GM23338 (cell line): ENCODE results near the gene SMTN. TPM values are rescaled to one million over a fixed set of nuclear protein-coding genes. Genes with fewer than 3 reads are reported as not detected.
"Not testable (repeated sequence)": the region's sequence is repeated elsewhere in the genome, so short reads cannot be mapped to it uniquely, and the experiment has no call there.

ENCODE experiments used
- ATAC-seq: fragments of 200-7000 bp; cut with Tn5 transposase; 3 replicates; pipeline ENCODE4 v1.9.1; 2020
- DNase-seq: peaks from one replicate; pipeline ENCODE4 v3.0.0-alpha.2; 2015; ENCODE audit warnings: low spot score
- H2AFZ ChIP-seq: fragments of 200-600 bp; sonication (generic); 2 replicates; pipeline ENCODE4 v1.8.0; 2016; ENCODE audit warnings: antibody characterized with exemption, mild to moderate bottlenecking, moderate library complexity
- H3F3A ChIP-seq: fragments of 200-600 bp; sonication (generic); replicated peaks from 2 replicates; pipeline ENCODE4 v1.8.0; 2017; ENCODE audit warnings: antibody characterized with exemption, mixed run types, low read depth
- H3K27ac ChIP-seq: fragments of 200-600 bp; sonication (generic); 2 replicates; pipeline ENCODE4 v1.6.1; 2016; ENCODE audit warnings: low read depth
- H3K27me3 ChIP-seq: fragments of 200-600 bp; sonication (generic); 2 replicates; pipeline ENCODE4 v1.8.0; 2016; ENCODE audit warnings: mild to moderate bottlenecking, mixed run types, moderate library complexity; ENCODE audit not compliant: insufficient read depth
- H3K36me3 ChIP-seq: fragments of 200-600 bp; sonication (generic); 2 replicates; pipeline ENCODE4 v1.8.0; 2016; ENCODE audit warnings: mild to moderate bottlenecking; ENCODE audit not compliant: insufficient read depth
- H3K4me1 ChIP-seq: fragments of 200-600 bp; sonication (generic); 2 replicates; pipeline ENCODE4 v1.8.0; 2016; ENCODE audit warnings: mild to moderate bottlenecking, moderate library complexity; ENCODE audit not compliant: insufficient read depth
- H3K4me2 ChIP-seq: fragments of 200-600 bp; sonication (generic); 2 replicates; pipeline ENCODE4 v1.7.1; 2017; ENCODE audit warnings: mixed run types
- H3K4me3 ChIP-seq: fragments of 200-600 bp; sonication (generic); 2 replicates; pipeline ENCODE4 v1.6.1; 2016; ENCODE audit warnings: mixed run types
- H3K79me2 ChIP-seq: fragments of 200-600 bp; sonication (generic); replicated peaks from 2 replicates; pipeline ENCODE4 v1.8.0; 2017; ENCODE audit warnings: mild to moderate bottlenecking; ENCODE audit not compliant: insufficient read depth
- H3K9me2 ChIP-seq: fragments of 200-600 bp; sonication (generic); 2 replicates; pipeline ENCODE4 v1.8.0; 2017; ENCODE audit not compliant: insufficient read depth
- H4K20me1 ChIP-seq: fragments of 200-600 bp; sonication (generic); replicated peaks from 2 replicates; pipeline ENCODE4 v1.8.0; 2017; ENCODE audit warnings: mild to moderate bottlenecking; ENCODE audit not compliant: insufficient read depth
- H3K27ac Mint-ChIP-seq: 2 replicates; pipeline ENCODE4 v1.8.0; 2020; ENCODE audit warnings: inconsistent platforms, mild to moderate bottlenecking, moderate library complexity, mixed read lengths
- H3K27me3 Mint-ChIP-seq: 3 replicates; pipeline ENCODE4 v1.8.0; 2022; ENCODE audit warnings: low read depth, mild to moderate bottlenecking, moderate library complexity, mixed read lengths, inconsistent platforms; ENCODE audit not compliant: insufficient read depth, poor library complexity
- H3K36me3 Mint-ChIP-seq: 3 replicates; pipeline ENCODE4 v1.8.0; 2021; ENCODE audit warnings: low read depth, mild to moderate bottlenecking, inconsistent platforms, moderate library complexity, mixed read lengths
- H3K4me1 Mint-ChIP-seq: 3 replicates; pipeline ENCODE4 v1.8.0; 2020; ENCODE audit warnings: mild to moderate bottlenecking, inconsistent platforms, mixed read lengths
- H3K4me3 Mint-ChIP-seq: 3 replicates; pipeline ENCODE4 v1.8.0; 2021; ENCODE audit warnings: moderate library complexity, mild to moderate bottlenecking, inconsistent platforms, mixed read lengths
- H3K9me3 Mint-ChIP-seq: 3 replicates; pipeline ENCODE4 v1.8.0; 2020; ENCODE audit warnings: moderate library complexity, mild to moderate bottlenecking, inconsistent platforms, mixed read lengths
- CREB1 ChIP-seq: fragments of 250-450 bp; sonication (Bioruptor Pico); IDR thresholded peaks from 2 replicates; pipeline ENCODE4 v1.5.0; 2020; ENCODE audit warnings: low read depth, mild to moderate bottlenecking, moderate library complexity
- CTCF ChIP-seq, 2 experiments: fragments of 200-600 bp in 1 of 2; sonication (generic) in 1 of 2; conservative IDR thresholded peaks; 2 replicates each; pipeline versions ENCODE4 v1.5.1 to v1.6.1; 2016 to 2017; ENCODE audit warnings: antibody characterized with exemption in 2 of 2, low read depth in 2 of 2, mild to moderate bottlenecking in 2 of 2, moderate library complexity in 1 of 2
- ETS1 ChIP-seq: IDR thresholded peaks from 2 replicates; pipeline ENCODE4 v1.6.1; 2016; ENCODE audit warnings: antibody characterized with exemption
- EZH2phosphoT487 ChIP-seq: fragments of 200-600 bp; sonication (generic); IDR thresholded peaks from one replicate; pipeline ENCODE4 v1.8.1; 2018; ENCODE audit warnings: antibody characterized with exemption; ENCODE audit not compliant: unreplicated experiment
- ZNF331 ChIP-seq: fragments of 250-450 bp; sonication (Bioruptor Pico); IDR thresholded peaks from 2 replicates; pipeline ENCODE4 v1.5.0; 2020; ENCODE audit warnings: low read depth, mild to moderate bottlenecking, moderate library complexity
- polyA plus RNA-seq: library from polyadenylated mRNA; unstranded; fragments of >200 nt; fragmentation: Nextera tagmentation; extraction: Ambion mirVana; gene quantifications from 2 replicates; pipeline ENCODE4 v1.2.1, GENCODE V29; 2016
- total RNA-seq: library from RNA; depleted of rRNA; stranded (reverse); fragments of >200 nt; shearing (Covaris generic); gene quantifications from 2 replicates; pipeline ENCODE4 v1.2.3, GENCODE V29; 2014

The SMTN gene
- total and polyA plus RNA-seq, 2 experiments from 2014 or later = 27.4 to 32.2 TPM

- Histone ChIP-seq H3K4me1 (no peaks in the 10 kb centered on the region), H3K27me3 (no peaks in the 10 kb centered on the region), H3K9me2 (no peaks in the 10 kb centered on the region), H3K4me3 (no peak overlapping the region), H4K20me1 (no peaks in the 10 kb centered on the region), H2AFZ (peak overlapping the region; percentile 88), H3K79me2 (no peaks in the 10 kb centered on the region), H3K27ac (no peak overlapping the region), H3K4me2 (no peak overlapping the region), H3K36me3 (no peaks in the 10 kb centered on the region), H3F3A (no peaks in the 10 kb centered on the region)
- Mint-ChIP-seq H3K9me3 (no peaks in the 10 kb centered on the region), H3K4me1 (peaks cover 7% of the 10 kb centered on the region), H3K36me3 (no peaks in the 10 kb centered on the region), H3K27ac (no peak overlapping the region), H3K27me3 (peaks cover 8% of the 10 kb centered on the region), H3K4me3 (no peak overlapping the region)
- ATAC-seq (peak; percentile 86), DNase-seq (peak; percentile 60)
- TF ChIP-seq ZNF331 (CRISPR knock-in tag) = no peak
- TF ChIP-seq CREB1 (CRISPR knock-in tag) = peak; percentile 20; the same call in 1 of the 2 replicates
These were observed 25.4 kb upstream of the SMTN start for GRCh38 chr22:31055635-31056159.

GRCh38 chr22:31056986-31057599 lies 24.0 kb upstream of the SMTN start:
- Histone ChIP-seq H3K4me1 (no peaks in the 10 kb centered on the region), H3F3A (no peaks in the 10 kb centered on the region), H4K20me1 (no peaks in the 10 kb centered on the region), H3K27ac (no peak overlapping the region), H2AFZ (no peak overlapping the region; the same call in 1 of the 2 replicates), H3K9me2 (no peaks in the 10 kb centered on the region), H3K4me2 (no peak overlapping the region), H3K79me2 (no peaks in the 10 kb centered on the region), H3K4me3 (no peak overlapping the region), H3K36me3 (no peaks in the 10 kb centered on the region), H3K27me3 (no peaks in the 10 kb centered on the region)
- Mint-ChIP-seq H3K4me1 (peaks cover 7% of the 10 kb centered on the region), H3K36me3 (no peaks in the 10 kb centered on the region), H3K9me3 (no peaks in the 10 kb centered on the region), H3K27ac (no peak overlapping the region), H3K4me3 (no peak overlapping the region), H3K27me3 (peaks cover 8% of the 10 kb centered on the region)
- ATAC-seq (no peak), DNase-seq (no peak)
- no peak for TF ChIP-seq CTCF (conservative IDR thresholded peaks at IDR 0.05; ENCODE audit: low read depth in 2 of 2)
- TF ChIP-seq ETS1 = no peak
- no peak for TF ChIP-seq EZH2phosphoT487

- not testable (repeated sequence) for H3K36me3 Mint-ChIP-seq, H3K4me3 Mint-ChIP-seq, H3K36me3 ChIP-seq, H3K27me3 ChIP-seq, H3K9me3 Mint-ChIP-seq, ATAC-seq, H3K4me1 Mint-ChIP-seq, H2AFZ ChIP-seq, H3F3A ChIP-seq, H3K4me3 ChIP-seq, H3K27me3 Mint-ChIP-seq, DNase-seq, H3K4me1 ChIP-seq, H3K9me2 ChIP-seq, H3K79me2 ChIP-seq, H3K27ac ChIP-seq, H4K20me1 ChIP-seq, H3K4me2 ChIP-seq
- H3K27ac Mint-ChIP-seq = 0 out of 2 replicates have a peak overlapping the region, but pooled peaks have one; percentile 40
These were observed 21.5 kb upstream of the SMTN start for GRCh38 chr22:31059663-31060062.
